GM23248 (cell line): ENCODE data around the gene FBP1.

Experiments
- EZH2 ChIP-seq: fragments of 200-600 bp; sonication (generic); IDR thresholded peaks from 2 replicates; pipeline ENCODE4 v1.6.1; 2018; ENCODE audit warnings: antibody characterized with exemption, mild to moderate bottlenecking; ENCODE audit not compliant: insufficient read depth, poor library complexity, severe bottlenecking
- EZH2phosphoT487 ChIP-seq: fragments of 200-600 bp; sonication (generic); IDR thresholded peaks from 2 replicates; pipeline ENCODE4 v1.6.1; 2018; ENCODE audit warnings: antibody characterized with exemption, moderate library complexity, mild to moderate bottlenecking, low read depth; ENCODE audit not compliant: insufficient read depth

DNA sequence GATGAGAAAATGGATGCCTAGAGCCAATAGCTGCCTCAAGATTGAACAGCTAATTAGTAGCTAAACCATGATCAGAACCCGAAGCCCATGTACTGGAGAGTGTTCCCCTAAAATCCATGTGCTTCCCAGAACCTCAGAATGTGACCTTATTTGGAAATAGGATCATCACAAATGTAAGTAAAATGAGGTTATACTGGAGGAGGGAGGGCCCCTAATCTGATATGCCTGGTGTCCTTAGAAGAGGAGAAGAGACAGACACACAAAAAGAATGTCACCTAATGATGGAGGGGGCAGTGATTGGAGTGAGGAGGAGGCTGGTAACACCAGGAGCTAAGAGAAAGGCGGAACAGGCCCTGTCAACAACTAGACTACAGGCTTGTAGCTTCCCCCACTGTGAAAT is 41.3 kb upstream of the FBP1 start:
- TF ChIP-seq EZH2 (no peak), EZH2phosphoT487 (no peak)
